Ectodermal cell (in vitro differentiated cells): ENCODE data around the gene PBX3.
A peak's percentile ranks its signal among the peaks of the same experiment; 100 is the strongest.

Source experiments
- H3K27ac ChIP-seq: 2 replicates; pipeline ENCODE4 v1.7.0; 2013; ENCODE audit warnings: mild to moderate bottlenecking, low read depth, low read length; ENCODE audit not compliant: insufficient read depth, poor library complexity, severe bottlenecking
- H3K27me3 ChIP-seq: 2 replicates; pipeline ENCODE4 v1.7.0; 2013; ENCODE audit warnings: mild to moderate bottlenecking, low read length; ENCODE audit not compliant: insufficient read depth, control insufficient read depth, poor library complexity, severe bottlenecking
- H3K36me3 ChIP-seq: one replicate; pipeline ENCODE4 v1.7.0; 2013; ENCODE audit warnings: low read length; ENCODE audit not compliant: control insufficient read depth, insufficient read depth
- H3K4me1 ChIP-seq: one replicate; pipeline ENCODE4 v1.7.0; 2013; ENCODE audit warnings: low read length; ENCODE audit not compliant: control insufficient read depth, insufficient read depth
- H3K4me3 ChIP-seq: 2 replicates; pipeline ENCODE4 v1.7.0; 2013; ENCODE audit warnings: low read depth, low read length, control low read depth; ENCODE audit not compliant: insufficient read depth
- H3K9me3 ChIP-seq: 2 replicates; pipeline ENCODE4 v1.7.0; 2013; ENCODE audit warnings: mild to moderate bottlenecking, low read length, moderate library complexity; ENCODE audit not compliant: control insufficient read depth
- WGBS, 2 experiments: methylation state at CpG; one replicate each; pipeline ENCODE4 v1.1.7; 2013; ENCODE audit warnings: missing lambda C conversion rate in 2 of 2; 5-methylcytosine and 5-hydroxymethylcytosine counted together

Gene PBX3

DNA sequence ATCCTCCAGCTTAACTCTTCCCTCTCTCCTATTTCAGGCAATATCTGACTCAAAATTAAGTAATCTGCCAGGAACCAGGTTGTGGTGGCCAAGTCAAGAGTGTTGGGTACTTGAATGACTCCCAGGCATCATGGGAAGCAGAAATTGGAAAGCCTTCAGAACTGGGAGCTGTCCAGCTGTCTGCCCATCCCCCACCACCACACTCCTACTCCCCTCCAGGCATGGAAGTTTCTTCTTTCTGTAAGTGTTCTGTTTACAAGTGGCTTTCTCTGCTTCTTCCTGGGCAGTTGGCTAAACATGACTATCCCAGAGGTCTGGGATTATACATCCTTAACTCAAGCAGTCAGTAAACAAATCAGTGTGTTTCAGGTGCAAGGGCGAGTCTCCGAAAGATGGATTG lies 14.6 kb upstream of the PBX3 start:
- WGBS, 2 experiments: 90 to 93% methylated on average over 2 of the region's 2 CpGs
- Histone ChIP-seq H3K27ac (no peak overlapping the region), H3K27me3 (no peaks in the 10 kb centered on the region), H3K9me3 (no peaks in the 10 kb centered on the region), H3K36me3 (no peaks in the 10 kb centered on the region), H3K4me3 (no peak overlapping the region), H3K4me1 (peaks cover 3% of the 10 kb centered on the region)

DNA sequence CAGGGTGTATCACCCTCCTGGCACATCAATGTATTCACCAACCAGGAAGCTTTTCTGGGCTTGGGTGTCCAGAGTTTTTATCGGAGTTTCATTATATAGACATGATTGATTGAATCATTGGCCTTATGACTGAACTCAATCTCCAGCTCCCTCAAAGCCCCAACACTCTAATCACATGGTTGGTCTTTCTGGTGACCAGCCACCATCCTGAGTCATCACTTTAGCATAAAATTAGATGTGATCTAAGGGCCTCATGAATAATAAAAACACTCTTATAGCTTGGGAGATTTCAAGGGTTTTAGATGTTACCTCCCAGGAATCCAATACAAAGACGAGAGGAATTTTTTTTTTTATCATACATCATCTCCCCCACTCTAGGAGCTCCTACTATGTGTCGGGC lies 7.7 kb upstream of the PBX3 start:
- H3K9me3 ChIP-seq: no peaks in the 10 kb centered on the region
- no peaks in the 10 kb centered on the region for H3K4me1 ChIP-seq
- H3K27me3 ChIP-seq: no peaks in the 10 kb centered on the region
- no peak overlapping the region for H3K27ac ChIP-seq
- H3K36me3 ChIP-seq: no peaks in the 10 kb centered on the region
- 91 to 97% methylated on average over 3 of the region's 3 CpGs for WGBS, 2 experiments
- H3K4me3 ChIP-seq: no peak overlapping the region

DNA sequence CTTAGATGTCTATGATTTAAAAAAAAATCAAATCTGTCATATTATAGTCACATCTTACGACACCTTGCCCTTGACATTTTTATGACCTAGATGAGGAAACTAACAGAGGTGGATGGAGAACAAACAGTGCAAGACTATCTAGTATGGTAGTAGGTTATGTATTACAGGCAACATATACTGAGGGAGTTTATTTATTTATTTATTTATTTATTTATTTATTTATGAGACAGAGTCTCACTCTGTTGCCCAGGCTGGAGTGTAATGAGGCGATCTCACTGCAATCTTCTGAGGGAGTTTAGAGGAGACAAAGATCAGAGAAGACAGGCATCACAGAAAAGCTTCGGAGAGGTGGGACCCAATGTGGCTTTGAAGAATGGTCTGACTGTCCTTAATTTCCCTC lies 4.5 kb upstream of the PBX3 start:
- WGBS, 2 experiments: 89 to 92% methylated on average over 3 of the region's 3 CpGs
- no peaks in the 10 kb centered on the region for H3K4me1 ChIP-seq

DNA sequence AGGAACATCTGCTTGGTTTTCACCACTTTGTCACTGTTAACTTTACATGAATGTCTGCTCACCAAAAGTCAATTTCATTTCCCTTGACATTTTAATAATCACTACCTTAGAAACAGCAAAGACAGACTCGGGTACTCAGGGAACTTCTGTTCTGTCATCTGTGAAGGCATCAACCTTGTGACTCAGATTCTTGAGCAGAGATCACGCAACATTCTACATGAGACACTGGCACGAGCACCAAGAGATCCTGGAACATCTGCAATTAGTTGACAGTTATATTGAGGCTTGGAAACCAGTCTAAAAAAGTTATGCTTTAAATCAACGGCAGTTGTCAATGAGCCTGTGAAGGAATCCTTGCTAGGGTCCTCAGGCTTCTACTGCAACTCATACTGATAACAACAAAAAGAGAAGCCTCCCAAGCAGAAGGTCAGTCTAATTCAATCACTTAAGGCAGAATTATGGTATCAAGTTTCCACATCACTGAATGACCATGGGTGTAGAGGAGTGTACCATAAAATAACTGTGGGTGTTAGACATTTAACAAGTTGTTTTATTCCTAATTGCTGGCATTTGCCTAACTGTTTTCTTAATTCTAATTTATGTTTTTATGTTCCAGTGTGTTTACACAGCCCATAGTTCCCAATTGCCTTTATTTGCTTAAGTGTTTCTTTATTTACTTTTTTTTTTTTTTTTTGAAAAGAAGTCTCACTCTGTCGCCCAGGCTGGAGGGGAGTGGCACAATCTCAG lies 3.3 kb upstream of the PBX3 start:
- Histone ChIP-seq H3K4me3 (no peak overlapping the region), H3K27ac (no peak overlapping the region), H3K27me3 (no peaks in the 10 kb centered on the region), H3K9me3 (no peaks in the 10 kb centered on the region), H3K4me1 (no peaks in the 10 kb centered on the region), H3K36me3 (no peaks in the 10 kb centered on the region)
- 91 to 95% methylated on average over 5 of the region's 5 CpGs for WGBS, 2 experiments

More for the DNA sequence above, 4.5 kb upstream of the PBX3 start:
- H3K27me3 ChIP-seq: no peaks in the 10 kb centered on the region
- no peak overlapping the region for H3K4me3 ChIP-seq
- H3K36me3 ChIP-seq: no peaks in the 10 kb centered on the region
- H3K27ac ChIP-seq: no peak overlapping the region
- H3K9me3 ChIP-seq: no peaks in the 10 kb centered on the region

DNA sequence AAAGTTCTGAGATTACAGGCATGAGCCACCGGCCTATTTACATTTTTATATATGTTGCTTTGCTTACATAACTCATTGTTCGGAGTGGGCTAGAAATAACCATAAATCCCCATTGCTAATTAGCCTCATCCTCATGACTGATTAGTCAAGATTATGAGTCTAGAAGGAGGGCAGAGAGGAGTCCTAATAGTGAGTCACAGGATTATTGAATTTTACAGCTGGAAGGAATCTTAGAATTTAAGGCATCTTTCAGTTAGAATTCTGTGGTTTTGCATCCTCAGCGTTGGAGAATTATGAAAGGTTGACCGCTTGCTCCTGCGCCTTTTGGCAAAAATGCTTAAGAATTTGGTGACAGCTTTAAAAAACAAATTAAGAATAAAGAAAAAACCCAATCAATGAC lies 2.6 kb upstream of the PBX3 start:
- H3K27ac ChIP-seq: no peak overlapping the region
- no peaks in the 10 kb centered on the region for H3K9me3 ChIP-seq
- no peaks in the 10 kb centered on the region for H3K36me3 ChIP-seq
- H3K27me3 ChIP-seq: no peaks in the 10 kb centered on the region
- 96 to 99% methylated on average over 5 of the region's 5 CpGs for WGBS, 2 experiments
- H3K4me3 ChIP-seq: no peak overlapping the region
- H3K4me1 ChIP-seq: no peaks in the 10 kb centered on the region

DNA sequence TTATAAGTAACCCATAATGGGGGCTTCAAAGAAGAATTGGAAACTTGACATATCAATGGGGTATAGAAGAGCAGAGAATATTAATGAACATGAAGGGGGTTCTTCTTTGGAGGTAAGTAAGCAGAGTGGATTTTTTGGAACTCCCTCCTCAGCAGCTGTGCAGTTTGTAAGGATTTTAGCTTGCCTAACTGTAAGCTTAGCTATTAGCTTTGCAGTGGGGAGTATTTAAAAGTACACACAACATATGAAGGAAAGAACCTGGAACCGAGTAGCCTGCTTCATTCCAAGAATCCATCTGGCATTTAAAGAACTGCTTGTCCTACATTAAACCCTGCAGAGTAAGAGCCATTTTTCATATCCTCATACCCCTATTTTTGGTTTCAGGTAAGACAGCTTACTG lies 2.2 kb upstream of the PBX3 start:
- H3K4me3 ChIP-seq: no peak overlapping the region
- H3K36me3 ChIP-seq: no peaks in the 10 kb centered on the region
- no peaks in the 10 kb centered on the region for H3K9me3 ChIP-seq
- no peaks in the 10 kb centered on the region for H3K4me1 ChIP-seq
- H3K27me3 ChIP-seq: no peaks in the 10 kb centered on the region
- no peak overlapping the region for H3K27ac ChIP-seq
- WGBS, 2 experiments: 93 to 94% methylated on average over 1 of the region's 1 CpG

DNA sequence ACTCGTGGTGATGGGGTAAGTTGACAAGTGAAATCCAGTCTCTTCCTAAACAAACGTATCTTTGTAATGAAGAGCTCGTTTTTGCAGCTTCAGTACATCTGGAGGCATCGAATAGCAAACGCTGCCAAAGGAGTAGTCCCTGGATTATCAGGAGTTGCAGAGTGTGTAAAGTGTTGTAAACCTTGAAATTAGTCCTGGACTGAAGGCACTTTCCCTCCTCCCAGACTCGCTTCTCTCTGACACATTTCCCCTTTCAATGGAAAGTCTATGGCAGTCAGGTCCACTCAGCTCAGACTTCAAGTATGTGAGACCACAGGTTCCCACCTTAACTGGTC lies 1.5 kb upstream of the PBX3 start:
- peak overlapping the region; percentile 34 for H3K4me3 ChIP-seq
- no peaks in the 10 kb centered on the region for H3K27me3 ChIP-seq
- H3K36me3 ChIP-seq: no peaks in the 10 kb centered on the region
- WGBS, 2 experiments: 59% methylated on average over 6 of the region's 6 CpGs
- H3K4me1 ChIP-seq: no peaks in the 10 kb centered on the region
- no peak overlapping the region for H3K27ac ChIP-seq
- no peaks in the 10 kb centered on the region for H3K9me3 ChIP-seq

DNA sequence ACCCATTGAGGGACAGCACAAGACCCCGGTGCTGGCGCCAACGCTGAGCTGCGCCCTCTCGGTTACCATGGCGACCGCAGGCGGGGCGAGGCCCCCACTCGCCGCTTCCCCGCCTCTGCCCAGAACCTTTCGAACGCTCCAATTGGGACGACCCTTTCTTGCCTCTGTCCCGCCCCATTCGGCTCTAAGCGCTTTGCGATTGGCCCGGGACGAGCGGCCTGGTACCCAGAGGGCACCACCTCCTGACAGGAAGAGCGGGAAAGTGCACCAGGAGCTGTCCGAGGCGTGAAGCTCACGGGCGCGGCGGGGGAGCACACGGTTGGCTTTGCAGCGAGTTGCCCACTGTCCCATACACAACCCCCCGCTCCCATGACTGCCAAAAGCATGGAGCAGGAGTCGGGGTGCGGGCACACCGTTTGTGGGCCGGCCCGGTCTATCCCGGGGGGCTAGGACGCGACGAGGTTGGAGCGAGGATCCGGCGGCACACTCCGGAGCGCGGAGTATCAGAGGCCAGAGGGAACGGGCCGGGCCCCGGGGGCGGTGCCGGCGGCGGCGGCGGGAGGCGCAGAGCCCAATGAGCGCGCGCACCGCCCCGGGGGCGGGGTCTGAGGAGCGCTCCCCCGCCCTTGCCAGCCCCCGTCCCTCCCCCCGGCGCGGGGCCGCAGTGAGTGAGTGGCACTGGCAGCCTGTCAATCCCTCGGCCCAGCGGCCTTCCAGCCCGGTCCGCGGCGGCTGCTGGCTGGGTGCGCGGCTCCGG lies 978 bp upstream of the PBX3 start:
- Histone ChIP-seq H3K36me3 (no peaks in the 10 kb centered on the region), H3K27me3 (no peaks in the 10 kb centered on the region), H3K4me3 (peak overlapping the region; percentile 34), H3K9me3 (no peaks in the 10 kb centered on the region), H3K27ac (peak overlapping the region; percentile 66), H3K4me1 (peaks cover 1% of the 10 kb centered on the region)
- 0% methylated on average over 79 of the region's 79 CpGs for WGBS, 2 experiments

DNA sequence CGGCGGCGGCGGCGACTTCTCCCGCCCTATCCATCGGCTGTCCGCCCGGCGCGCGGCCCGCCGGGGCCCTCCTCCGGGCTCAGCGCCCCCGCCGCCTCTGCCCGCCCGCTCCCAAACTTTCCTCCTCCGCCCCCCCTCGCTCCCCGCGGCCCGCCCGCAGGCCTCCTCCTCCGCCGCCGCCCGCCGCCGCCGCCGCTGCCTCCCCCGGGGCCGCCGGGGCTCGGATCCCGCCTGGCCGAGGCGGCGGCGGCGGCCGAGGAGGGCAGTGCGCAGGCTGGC lies 460 bp upstream of the PBX3 start:
- no peaks in the 10 kb centered on the region for H3K36me3 ChIP-seq
- peaks cover 6% of the 10 kb centered on the region for H3K4me1 ChIP-seq
- H3K27ac ChIP-seq: peak overlapping the region; percentile 48
- peak overlapping the region; percentile 34 for H3K4me3 ChIP-seq
- H3K27me3 ChIP-seq: no peaks in the 10 kb centered on the region
- no peaks in the 10 kb centered on the region for H3K9me3 ChIP-seq
- WGBS, 2 experiments: 0% methylated on average over 46 of the region's 46 CpGs

DNA sequence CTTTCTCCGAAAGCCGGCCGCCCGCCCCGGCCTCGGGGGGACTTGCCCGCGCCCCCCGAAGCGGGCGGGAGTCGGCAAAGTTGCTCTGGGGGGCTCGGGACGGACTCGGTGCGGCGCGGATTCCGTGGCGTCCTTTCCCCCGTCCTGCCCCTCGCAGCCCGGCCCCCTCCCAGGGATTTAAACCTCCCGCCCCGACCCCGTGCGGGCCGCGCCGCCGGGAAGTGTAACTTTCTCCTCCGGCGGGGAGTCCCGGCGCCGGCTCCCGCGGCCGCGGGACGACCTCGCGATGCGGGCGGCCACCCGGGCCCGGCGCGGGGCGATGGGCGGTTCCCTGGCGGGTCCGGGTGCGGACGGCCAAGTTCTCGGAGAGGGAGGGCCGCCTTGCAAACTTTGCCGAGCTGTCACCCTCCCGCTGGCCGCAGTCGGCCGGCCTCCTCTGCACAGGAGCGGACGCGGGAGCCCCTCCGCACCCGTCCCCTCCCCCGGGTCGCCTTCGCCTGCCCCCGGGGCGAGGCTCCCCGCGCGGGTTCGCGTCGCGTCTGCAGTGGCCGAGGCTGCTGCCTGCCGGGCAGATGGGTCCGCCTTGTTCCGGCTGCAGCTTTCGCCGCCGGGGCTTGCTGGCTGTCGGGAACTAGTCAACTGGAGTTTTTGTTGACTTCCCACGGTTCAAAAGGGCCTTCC lies 732 bp downstream of the PBX3 start:
- peaks cover 12% of the 10 kb centered on the region for H3K4me1 ChIP-seq
- H3K36me3 ChIP-seq: no peaks in the 10 kb centered on the region
- H3K4me3 ChIP-seq: peak overlapping the region; percentile 91
- 0% methylated on average over 88 of the region's 88 CpGs for WGBS, 2 experiments
- no peaks in the 10 kb centered on the region for H3K9me3 ChIP-seq
- H3K27me3 ChIP-seq: no peaks in the 10 kb centered on the region
- no peak overlapping the region for H3K27ac ChIP-seq
